Immature natural killer cell (primary cell): ENCODE data around the gene MEGF6. TPM values are rescaled to one million over a fixed set of nuclear protein-coding genes. Genes with fewer than 3 reads are reported as not detected.

Source experiments
- DNase-seq, 3 donors: peaks; one replicate each; pipeline ENCODE4 v3.0.0; 2022; ENCODE audit warnings: mixed read lengths in 1 of 3
- H3K27ac Mint-ChIP-seq, 6 donors: one replicate each; pipeline ENCODE4 v1.8.0; 2020; ENCODE audit warnings: mixed read lengths in 6 of 6, mild to moderate bottlenecking in 5 of 6, inconsistent platforms in 4 of 6, moderate library complexity in 3 of 6
- H3K27me3 Mint-ChIP-seq, 3 donors: one replicate each; pipeline ENCODE4 v1.8.0; 2020 to 2021; ENCODE audit warnings: low read depth in 3 of 3, mild to moderate bottlenecking in 3 of 3, mixed read lengths in 3 of 3, moderate library complexity in 3 of 3, inconsistent platforms in 1 of 3
- H3K36me3 Mint-ChIP-seq, 3 donors: one replicate each; pipeline ENCODE4 v1.8.0; 2020; ENCODE audit warnings: mixed read lengths in 3 of 3, inconsistent platforms in 2 of 3, mild to moderate bottlenecking in 2 of 3
- H3K4me1 Mint-ChIP-seq, 2 donors: one replicate each; pipeline ENCODE4 v1.8.0; 2020; ENCODE audit warnings: inconsistent platforms in 2 of 2, mild to moderate bottlenecking in 2 of 2, mixed read lengths in 2 of 2, moderate library complexity in 1 of 2
- H3K4me3 Mint-ChIP-seq, 5 donors: one replicate each; pipeline ENCODE4 v1.8.0; 2020; ENCODE audit warnings: mild to moderate bottlenecking in 5 of 5, mixed read lengths in 5 of 5, inconsistent platforms in 3 of 5, moderate library complexity in 3 of 5
- H3K9me3 Mint-ChIP-seq, 6 donors: one replicate each; pipeline ENCODE4 v1.8.0; 2020; ENCODE audit warnings: mild to moderate bottlenecking in 6 of 6, mixed read lengths in 6 of 6, inconsistent platforms in 4 of 6, moderate library complexity in 3 of 6
- polyA plus RNA-seq, 3 donors: library from polyadenylated mRNA; unstranded; fragments of 300-500 nt; fragmentation: Illumina TruSeq; gene quantifications; one replicate each; pipeline ENCODE4 v1.2.3, GENCODE V29; 2021

Gene MEGF6
- polyA plus RNA-seq, 3 donors from 2014 or later, result 0.08 TPM; not detected in 2

GRCh38 chr1:3467096-3468036, 143.9 kb downstream of the MEGF6 start:
- H3K4me3 Mint-ChIP-seq, result no peak overlapping the region
- no peak for DNase-seq
- H3K27ac Mint-ChIP-seq, result no peak overlapping the region
- H3K9me3 Mint-ChIP-seq, result no peaks in the 10 kb centered on the region
- no peaks in the 10 kb centered on the region for H3K36me3 Mint-ChIP-seq
- no peaks in the 10 kb centered on the region for H3K27me3 Mint-ChIP-seq
- no peaks in the 10 kb centered on the region for H3K4me1 Mint-ChIP-seq

DNA sequence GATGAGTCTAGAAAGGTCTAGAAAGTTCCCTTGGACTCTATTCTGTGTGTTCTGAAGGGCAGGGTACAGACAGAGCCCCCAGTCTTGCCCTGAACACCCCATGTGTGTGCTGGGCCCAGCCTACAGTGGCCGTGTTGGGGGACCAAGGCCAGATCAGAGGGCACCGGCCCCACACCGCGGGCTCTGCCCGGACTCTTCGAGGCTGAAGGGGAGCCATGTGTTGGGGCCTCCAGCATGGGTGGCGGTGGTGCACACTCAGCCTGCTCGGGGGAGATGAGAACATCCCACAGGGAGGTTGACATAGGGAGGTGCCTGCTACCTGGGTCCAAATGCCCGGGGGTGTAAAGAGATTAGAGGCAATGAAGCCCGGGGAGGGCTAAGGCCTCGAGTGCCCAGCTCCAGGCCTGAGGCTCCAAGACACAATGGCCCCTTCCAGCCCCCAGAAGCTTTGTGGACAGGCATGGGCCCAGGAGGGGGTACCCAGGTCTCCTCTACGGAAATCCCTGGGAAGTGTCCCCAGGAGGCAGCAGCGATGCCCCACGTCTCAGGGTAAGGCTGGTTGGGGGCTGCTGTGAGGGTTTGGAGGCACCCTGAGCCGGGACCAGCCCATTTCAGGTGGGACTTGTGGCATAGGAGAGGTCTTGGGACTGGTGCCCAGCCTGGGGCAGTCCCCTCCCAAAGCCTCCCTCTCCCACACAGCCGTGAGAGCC, 144.8 kb downstream of the MEGF6 start:
- Mint-ChIP-seq H3K4me1 (no peaks in the 10 kb centered on the region), H3K4me3 (no peak overlapping the region), H3K27me3 (peaks cover 0 to 2% (median 0%) of the 10 kb centered on the region in 3 donors), H3K9me3 (no peaks in the 10 kb centered on the region), H3K27ac (no peak overlapping the region), H3K36me3 (no peaks in the 10 kb centered on the region)
- DNase-seq, result no peak

DNA sequence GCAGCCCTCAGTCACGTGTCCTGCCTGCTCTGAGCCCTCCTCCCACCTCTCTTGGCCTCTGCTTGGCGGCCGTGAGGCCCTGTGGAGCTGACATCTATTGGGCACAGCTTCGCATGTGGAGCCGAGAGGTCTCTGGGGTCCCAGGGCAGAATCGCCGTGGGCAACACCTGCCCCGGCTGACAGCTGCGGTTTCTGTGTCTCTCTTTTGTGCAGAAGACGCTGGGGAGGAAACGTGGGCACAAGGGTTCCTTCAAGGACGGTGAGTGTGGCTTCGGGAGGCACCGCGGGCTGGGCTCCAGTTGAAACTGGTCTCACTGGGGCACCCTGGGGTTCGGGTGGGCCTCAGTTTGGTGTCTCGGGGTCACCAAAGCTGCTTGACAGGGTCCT, 145.4 kb downstream of the MEGF6 start:
- no peak overlapping the region for H3K27ac Mint-ChIP-seq
- H3K27me3 Mint-ChIP-seq, result peaks cover 0 to 2% (median 0%) of the 10 kb centered on the region in 3 donors
- H3K4me3 Mint-ChIP-seq, result no peak overlapping the region
- DNase-seq, result no peak
- H3K36me3 Mint-ChIP-seq, result no peaks in the 10 kb centered on the region
- H3K4me1 Mint-ChIP-seq, result no peaks in the 10 kb centered on the region
- no peaks in the 10 kb centered on the region for H3K9me3 Mint-ChIP-seq

DNA sequence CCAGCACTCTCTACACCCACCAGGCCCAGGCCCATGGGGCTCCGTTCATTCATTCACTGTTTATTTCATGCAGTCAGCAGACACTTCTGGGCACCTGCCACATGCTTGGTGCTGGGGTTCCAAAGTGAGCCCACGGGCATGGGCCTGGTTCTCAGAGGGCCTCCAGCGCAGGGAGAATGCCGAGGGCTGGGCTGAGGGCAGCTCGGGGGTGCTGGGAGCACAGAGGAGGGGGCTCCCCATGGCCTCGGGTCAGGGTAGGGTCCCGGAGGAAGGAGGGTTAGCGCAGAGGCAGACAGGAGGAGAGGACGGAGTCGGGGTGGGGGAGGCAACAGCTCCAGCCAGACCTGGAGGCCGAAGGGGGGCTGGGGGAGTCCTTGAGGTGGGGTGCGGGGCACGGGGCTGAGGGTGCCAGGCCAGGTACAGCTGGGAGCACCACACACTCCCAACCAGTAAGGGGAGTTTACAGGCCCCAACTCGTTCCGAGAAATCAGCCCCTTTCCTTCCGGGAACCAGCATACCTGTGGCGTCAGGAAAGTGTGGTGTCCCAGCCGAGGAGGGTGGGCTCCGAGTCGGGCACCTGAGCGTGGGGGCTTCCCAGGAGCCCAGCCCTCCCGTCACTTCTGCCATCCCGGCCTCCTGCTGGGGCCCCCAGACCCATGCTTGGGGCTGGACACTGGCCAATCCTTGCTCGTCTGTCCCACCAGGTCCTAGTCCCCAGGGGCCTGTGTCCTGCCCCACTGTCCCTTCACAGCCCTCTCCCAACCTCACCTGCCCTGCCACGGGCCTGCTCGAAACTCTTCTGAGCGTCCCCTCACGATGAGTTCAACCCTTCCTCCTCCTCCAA, 146.0 kb downstream of the MEGF6 start:
- Mint-ChIP-seq H3K4me3 (no peak overlapping the region), H3K36me3 (no peaks in the 10 kb centered on the region), H3K27me3 (peaks cover 0 to 2% (median 0%) of the 10 kb centered on the region in 3 donors), H3K9me3 (no peaks in the 10 kb centered on the region), H3K27ac (no peak overlapping the region), H3K4me1 (no peaks in the 10 kb centered on the region)
- no peak for DNase-seq

DNA sequence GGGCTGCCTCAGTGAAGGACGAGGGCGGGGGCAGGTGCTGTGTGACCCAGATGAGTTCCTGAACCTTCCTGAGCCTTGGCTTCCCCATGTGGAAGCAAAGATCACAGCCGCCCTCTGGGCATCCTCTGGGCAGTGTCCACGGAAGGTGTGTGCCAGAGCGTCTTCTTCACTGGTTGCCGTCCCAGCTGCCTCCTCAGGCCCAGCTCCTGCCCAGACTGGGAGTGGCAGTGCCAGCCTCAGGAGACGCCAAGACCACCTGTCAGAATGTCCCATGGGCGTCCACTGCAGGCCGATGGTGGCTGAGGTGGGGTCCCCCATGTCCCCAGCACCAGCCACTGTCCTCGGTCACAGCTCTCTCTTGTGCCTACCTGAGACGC, 146.7 kb downstream of the MEGF6 start:
- peaks cover 0 to 2% (median 0%) of the 10 kb centered on the region in 3 donors for H3K27me3 Mint-ChIP-seq
- H3K4me3 Mint-ChIP-seq, result no peak overlapping the region
- no peaks in the 10 kb centered on the region for H3K4me1 Mint-ChIP-seq
- no peak for DNase-seq
- H3K36me3 Mint-ChIP-seq, result no peaks in the 10 kb centered on the region
- no peaks in the 10 kb centered on the region for H3K9me3 Mint-ChIP-seq
- H3K27ac Mint-ChIP-seq, result no peak overlapping the region

- Mint-ChIP-seq H3K4me3 (no peak overlapping the region), H3K27me3 (peaks cover 0 to 2% (median 0%) of the 10 kb centered on the region in 3 donors), H3K27ac (no peak overlapping the region), H3K36me3 (no peaks in the 10 kb centered on the region), H3K9me3 (no peaks in the 10 kb centered on the region), H3K4me1 (no peaks in the 10 kb centered on the region)
- no peak for DNase-seq
Measured at GRCh38 chr1:3463891-3464648, 147.2 kb downstream of the MEGF6 start.

GRCh38 chr1:3463408-3463863, 147.9 kb downstream of the MEGF6 start:
- H3K4me3 Mint-ChIP-seq, result no peak overlapping the region
- H3K36me3 Mint-ChIP-seq, result no peaks in the 10 kb centered on the region
- DNase-seq, result no peak
- H3K27me3 Mint-ChIP-seq, result peaks cover 0 to 2% (median 0%) of the 10 kb centered on the region in 3 donors
- H3K27ac Mint-ChIP-seq, result no peak overlapping the region
- H3K9me3 Mint-ChIP-seq, result no peaks in the 10 kb centered on the region
- H3K4me1 Mint-ChIP-seq, result no peaks in the 10 kb centered on the region

- Mint-ChIP-seq H3K27ac (no peak overlapping the region), H3K4me3 (no peak overlapping the region), H3K27me3 (peaks cover 0 to 2% (median 0%) of the 10 kb centered on the region in 3 donors), H3K9me3 (no peaks in the 10 kb centered on the region), H3K36me3 (no peaks in the 10 kb centered on the region), H3K4me1 (no peaks in the 10 kb centered on the region)
- DNase-seq, result no peak
Measured at GRCh38 chr1:3463013-3463385, 148.3 kb downstream of the MEGF6 start.

DNA sequence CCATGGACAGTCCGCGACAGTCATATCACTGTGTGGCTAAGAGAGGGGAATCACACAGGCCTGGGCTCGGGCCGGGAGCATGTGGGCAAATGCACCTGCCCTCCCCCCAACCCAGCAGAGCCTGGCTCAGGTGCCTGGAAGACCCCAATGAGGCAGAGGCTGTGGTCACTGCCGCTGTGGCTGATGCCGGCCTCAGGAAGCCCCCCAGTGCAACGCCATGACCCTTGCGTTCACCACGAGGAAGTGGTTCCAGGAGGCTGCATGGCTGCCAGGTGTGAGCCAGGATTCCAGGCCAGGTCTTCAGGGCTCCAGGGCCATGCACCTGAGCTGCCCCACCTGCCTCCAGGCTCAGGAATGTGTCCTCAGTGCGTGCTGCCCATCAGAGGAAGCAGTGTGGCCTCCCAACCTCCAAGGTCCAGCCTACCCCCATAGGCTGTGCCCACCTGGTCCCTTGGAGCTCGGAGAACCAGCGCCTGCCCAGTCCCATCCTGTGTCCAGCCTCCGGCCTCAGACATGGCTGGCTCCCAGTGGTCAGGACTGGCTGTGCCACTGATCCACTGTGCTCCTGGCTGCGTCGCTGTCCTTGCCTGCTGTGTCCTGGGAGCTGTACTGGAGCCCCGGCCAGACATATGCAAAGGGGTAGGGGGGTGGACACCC, 148.8 kb downstream of the MEGF6 start:
- DNase-seq, result no peak
- H3K36me3 Mint-ChIP-seq, result no peaks in the 10 kb centered on the region
- H3K4me3 Mint-ChIP-seq, result no peak overlapping the region
- no peaks in the 10 kb centered on the region for H3K4me1 Mint-ChIP-seq
- no peaks in the 10 kb centered on the region for H3K9me3 Mint-ChIP-seq
- peaks cover 0 to 2% (median 0%) of the 10 kb centered on the region in 3 donors for H3K27me3 Mint-ChIP-seq
- H3K27ac Mint-ChIP-seq, result no peak overlapping the region

DNA sequence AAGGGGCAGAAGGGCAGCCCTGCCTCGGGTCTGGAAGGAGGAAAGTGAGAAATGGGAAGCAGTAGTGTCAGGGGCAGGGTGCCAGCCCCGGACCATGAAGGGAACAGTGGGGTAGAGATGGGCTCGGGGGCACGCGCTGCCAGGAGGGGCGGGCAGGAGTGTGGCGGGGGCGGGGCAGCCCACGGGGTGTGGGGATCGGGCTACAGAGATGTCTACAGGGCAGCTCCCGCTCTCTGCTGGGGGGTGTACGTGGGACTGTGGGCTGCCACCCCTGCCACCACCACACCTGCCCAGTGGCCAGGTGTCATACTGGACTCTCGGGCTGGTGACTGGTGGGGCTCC, 149.4 kb downstream of the MEGF6 start:
- Mint-ChIP-seq H3K27ac (no peak overlapping the region), H3K27me3 (peaks cover 0 to 2% (median 0%) of the 10 kb centered on the region in 3 donors), H3K4me1 (no peaks in the 10 kb centered on the region), H3K9me3 (no peaks in the 10 kb centered on the region), H3K36me3 (no peaks in the 10 kb centered on the region), H3K4me3 (no peak overlapping the region)
- DNase-seq, result no peak

DNA sequence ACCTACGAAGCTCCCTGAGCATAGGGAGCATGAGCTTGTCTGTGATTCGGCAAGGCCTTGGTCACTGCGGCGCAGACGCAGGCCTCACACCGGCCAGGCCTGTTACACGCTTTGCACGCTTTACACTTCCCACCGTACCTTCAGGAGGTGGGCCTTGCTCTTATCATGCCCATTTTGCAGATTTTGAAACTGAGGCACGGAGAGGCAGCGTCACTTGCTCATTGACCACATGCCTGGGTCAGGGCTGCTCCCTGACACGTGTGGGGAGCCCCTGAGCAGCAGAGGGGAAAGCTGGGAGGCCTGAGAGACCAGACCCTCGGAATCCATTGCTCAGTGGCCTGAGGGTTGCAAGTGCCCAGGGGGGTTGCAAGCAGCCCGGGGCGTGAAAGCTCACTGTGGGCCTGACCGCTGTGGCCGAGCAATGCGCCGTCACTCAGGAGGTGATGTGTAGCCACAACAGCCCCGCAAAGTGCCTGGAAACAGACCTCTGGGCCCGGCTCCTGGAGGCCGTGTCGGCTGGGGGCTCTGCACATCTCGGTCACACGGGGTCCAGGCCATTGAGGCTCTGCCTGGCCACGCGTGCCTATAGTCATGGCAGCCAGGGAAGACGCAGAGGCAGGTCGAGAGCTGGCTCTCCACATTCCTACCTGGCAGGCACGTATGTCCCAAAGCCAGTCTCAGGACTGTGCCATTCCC, 149.9 kb downstream of the MEGF6 start:
- Mint-ChIP-seq H3K27ac (no peak overlapping the region), H3K4me1 (no peaks in the 10 kb centered on the region), H3K36me3 (no peaks in the 10 kb centered on the region), H3K4me3 (no peak overlapping the region), H3K27me3 (peaks cover 0 to 2% (median 0%) of the 10 kb centered on the region in 3 donors), H3K9me3 (no peaks in the 10 kb centered on the region)
- no peak for DNase-seq

DNA sequence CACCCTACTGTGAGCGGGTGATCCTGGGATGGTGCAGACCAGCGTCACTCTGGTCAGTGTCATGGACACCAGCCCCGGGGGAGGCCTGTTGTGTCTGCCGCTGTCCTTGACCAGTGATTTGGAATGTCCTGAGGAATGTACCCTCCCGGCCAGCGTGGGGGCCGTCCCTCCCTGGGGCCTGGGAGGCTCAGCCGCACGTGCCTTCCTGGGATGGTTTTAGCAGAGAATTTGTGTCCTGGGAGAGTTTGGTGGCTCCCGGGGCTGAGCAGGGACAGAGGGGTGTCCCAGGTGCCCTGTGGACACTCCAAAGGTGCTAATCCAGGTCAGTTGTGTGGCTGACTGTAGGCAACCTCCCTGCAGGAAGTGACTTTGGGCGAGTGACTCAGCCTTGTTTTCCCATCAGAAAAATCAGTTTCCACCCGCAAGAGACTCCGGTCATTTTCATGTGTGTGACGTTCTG, 150.6 kb downstream of the MEGF6 start:
- Mint-ChIP-seq H3K36me3 (no peaks in the 10 kb centered on the region), H3K27me3 (peaks cover 0 to 2% (median 0%) of the 10 kb centered on the region in 3 donors), H3K4me1 (no peaks in the 10 kb centered on the region), H3K4me3 (no peak overlapping the region), H3K9me3 (no peaks in the 10 kb centered on the region), H3K27ac (no peak overlapping the region)
- DNase-seq, result no peak
